ENCODE results near the gene MBTPS1.

MBTPS1 gene

DNA sequence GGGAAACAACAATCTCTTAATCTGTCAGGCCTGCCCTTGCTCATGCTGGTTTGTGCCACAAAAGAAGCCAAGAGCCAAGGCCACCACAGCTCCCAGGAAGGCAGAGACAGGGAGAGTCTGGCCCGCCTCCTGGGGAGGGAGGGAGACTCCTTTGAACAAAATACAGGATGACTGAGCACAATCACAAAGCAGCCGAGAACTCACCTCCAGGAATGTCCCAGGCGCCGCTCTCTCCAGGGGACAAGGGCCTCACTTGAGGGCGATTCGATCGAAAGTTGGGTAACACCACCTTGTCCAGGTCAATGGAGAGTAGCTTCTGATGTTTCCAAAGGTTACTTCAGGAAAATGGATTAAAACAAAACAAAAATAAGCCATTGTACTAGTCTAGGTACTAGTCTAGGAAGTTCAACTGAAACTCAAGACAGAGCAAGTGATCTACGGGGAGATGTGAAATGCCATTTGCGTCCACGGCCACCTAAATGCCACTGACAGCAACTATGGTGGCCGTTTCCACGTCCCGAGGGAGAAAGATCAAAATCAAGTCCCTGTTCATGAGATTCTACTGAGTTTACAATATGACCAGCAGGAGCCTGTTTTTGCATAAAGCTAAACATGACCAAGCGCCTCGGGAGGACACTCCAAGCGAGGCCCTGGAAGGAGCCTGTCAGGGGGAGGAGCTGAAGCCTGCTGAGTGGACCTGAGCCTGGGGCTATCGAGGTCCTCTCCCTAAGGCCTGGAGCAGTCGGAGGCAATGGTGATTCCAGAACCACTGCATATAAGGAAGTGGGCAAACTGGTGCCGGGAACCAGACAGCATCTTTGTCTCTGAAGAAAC is 60.7 kb downstream of the MBTPS1 start:
- CTCF ChIA-PET: interaction anchor here (1.4 to 3.8 kb wide), 2 partner anchors 10 to 99 kb away, joined by 3 to 16 read pairs; no protein-coding TSS in a partner anchor
- no peaks in the 10 kb centered on the region for H3K4me1 Mint-ChIP-seq

DNA sequence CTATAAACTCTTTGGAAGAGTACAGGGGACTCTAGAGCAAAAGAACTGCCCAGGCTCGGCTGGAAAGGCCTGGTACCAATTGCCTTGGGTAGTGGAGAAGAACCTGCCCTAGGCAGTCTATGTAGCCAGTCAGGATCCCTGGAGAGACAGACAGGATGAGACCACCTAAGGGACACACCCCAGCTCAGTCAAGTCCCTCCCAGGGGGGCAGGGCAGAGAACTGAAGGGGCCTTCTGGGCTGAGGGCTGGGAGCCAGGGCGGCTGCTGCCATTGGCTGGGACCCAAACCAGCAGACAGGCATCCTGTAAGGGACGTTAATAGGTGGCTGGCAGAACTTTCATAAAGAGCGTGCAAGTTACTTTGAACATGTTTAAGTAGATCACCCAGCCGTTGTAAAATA is 61.4 kb downstream of the MBTPS1 start:
- Mint-ChIP-seq H3K4me1 (no peaks in the 10 kb centered on the region), H3K4me3 (no peak overlapping the region), H3K9me3 (no peaks in the 10 kb centered on the region), H3K36me3 (peaks cover 49% of the 10 kb centered on the region), H3K27me3 (no peaks in the 10 kb centered on the region), H3K27ac (no peak overlapping the region)
- DNase-seq: peak; percentile 15
- CTCF ChIA-PET: interaction anchor here (1.4 to 3.8 kb wide), 2 partner anchors 11 to 99 kb away, joined by 3 to 16 read pairs; no protein-coding TSS in a partner anchor

More for the DNA sequence above, 60.7 kb downstream of the MBTPS1 start:
- Mint-ChIP-seq H3K36me3 (peaks cover 51% of the 10 kb centered on the region), H3K9me3 (no peaks in the 10 kb centered on the region), H3K4me3 (no peak overlapping the region), H3K27me3 (no peaks in the 10 kb centered on the region), H3K27ac (no peak overlapping the region)
- no peak for DNase-seq

DNA sequence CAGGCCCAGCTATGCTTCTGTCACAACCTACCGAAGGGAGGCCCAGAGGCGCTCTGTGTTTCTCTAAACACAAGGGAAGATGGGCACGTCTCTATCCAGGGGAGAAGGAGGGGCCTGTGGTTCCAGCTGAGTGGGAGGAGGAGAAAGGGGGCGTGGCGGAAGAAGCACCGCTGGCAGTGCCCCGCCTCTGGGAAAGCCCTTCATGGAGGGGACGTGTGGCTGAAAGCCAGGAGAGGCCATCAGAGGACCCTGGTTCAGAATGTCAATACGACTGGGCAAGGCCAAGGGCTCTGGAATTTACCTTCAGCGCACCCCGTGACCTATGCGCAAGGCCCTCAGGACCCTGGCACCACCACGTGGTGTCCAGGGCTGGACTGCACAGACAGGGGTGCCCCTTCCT is 61.8 kb downstream of the MBTPS1 start:
- Mint-ChIP-seq H3K4me3 (no peak overlapping the region), H3K9me3 (no peaks in the 10 kb centered on the region), H3K27me3 (no peaks in the 10 kb centered on the region), H3K4me1 (no peaks in the 10 kb centered on the region), H3K27ac (no peak overlapping the region), H3K36me3 (peaks cover 49% of the 10 kb centered on the region)
- CTCF ChIA-PET: interaction anchor here (3.8 kb wide), 1 partner anchor 11 kb away, joined by 16 read pairs; no protein-coding TSS in a partner anchor
- DNase-seq: peak; percentile 5

DNA sequence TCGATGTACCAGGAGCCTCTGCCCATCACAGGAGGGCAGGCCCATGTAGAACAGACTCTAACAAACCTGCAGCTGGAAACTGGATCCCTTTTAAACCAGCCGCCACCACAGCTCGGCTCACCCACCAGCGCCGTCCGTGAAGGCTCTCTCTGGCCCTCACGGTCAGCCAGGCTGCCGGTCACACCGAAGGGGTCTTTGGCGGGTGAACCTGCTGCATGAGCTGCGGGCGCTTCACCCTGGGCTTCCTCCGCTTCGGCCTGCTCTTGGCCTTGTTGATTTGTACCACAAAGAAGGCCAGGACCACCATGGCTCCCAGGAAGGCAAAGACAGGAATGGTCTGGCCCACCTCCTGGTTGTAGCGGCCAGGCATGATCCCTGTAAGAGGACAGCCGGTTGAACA is 62.5 kb downstream of the MBTPS1 start:
- no peaks in the 10 kb centered on the region for H3K9me3 Mint-ChIP-seq
- no peaks in the 10 kb centered on the region for H3K4me1 Mint-ChIP-seq
- peak; percentile 9 for DNase-seq
- H3K27ac Mint-ChIP-seq: no peak overlapping the region
- CTCF ChIA-PET: interaction anchor here (3.8 kb wide), 1 partner anchor 12 kb away, joined by 16 read pairs; no protein-coding TSS in a partner anchor
- H3K27me3 Mint-ChIP-seq: no peaks in the 10 kb centered on the region
- H3K36me3 Mint-ChIP-seq: peaks cover 49% of the 10 kb centered on the region
- H3K4me3 Mint-ChIP-seq: no peak overlapping the region

DNA sequence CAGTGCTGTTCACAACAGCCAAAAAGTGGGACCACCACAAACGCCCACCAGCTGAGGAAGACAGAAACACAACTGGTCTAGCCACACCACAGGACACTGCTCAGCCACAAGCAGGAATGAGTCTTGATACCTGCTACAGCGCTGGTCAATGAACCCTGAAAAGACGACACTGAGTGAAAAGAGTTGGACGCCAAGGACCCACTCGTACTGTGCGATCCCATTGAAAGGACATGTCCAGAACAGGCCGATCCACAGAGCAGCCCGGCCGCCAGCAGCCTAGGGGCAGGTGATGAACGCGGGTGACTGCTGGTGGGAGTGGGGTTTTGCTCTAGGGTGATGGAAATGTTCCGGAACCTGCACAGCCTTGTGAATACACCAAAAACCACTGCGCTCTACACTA is 63.5 kb downstream of the MBTPS1 start:
- H3K4me1 Mint-ChIP-seq: no peaks in the 10 kb centered on the region
- peaks cover 49% of the 10 kb centered on the region for H3K36me3 Mint-ChIP-seq
- no peak overlapping the region for H3K4me3 Mint-ChIP-seq
- CTCF ChIA-PET: interaction anchor here (0.8 kb wide), 1 partner anchor 126 kb away, joined by 3 read pairs; no protein-coding TSS in a partner anchor
- no peaks in the 10 kb centered on the region for H3K27me3 Mint-ChIP-seq
- no peaks in the 10 kb centered on the region for H3K9me3 Mint-ChIP-seq
- H3K27ac Mint-ChIP-seq: no peak overlapping the region
- peak; percentile 1 for DNase-seq

DNA sequence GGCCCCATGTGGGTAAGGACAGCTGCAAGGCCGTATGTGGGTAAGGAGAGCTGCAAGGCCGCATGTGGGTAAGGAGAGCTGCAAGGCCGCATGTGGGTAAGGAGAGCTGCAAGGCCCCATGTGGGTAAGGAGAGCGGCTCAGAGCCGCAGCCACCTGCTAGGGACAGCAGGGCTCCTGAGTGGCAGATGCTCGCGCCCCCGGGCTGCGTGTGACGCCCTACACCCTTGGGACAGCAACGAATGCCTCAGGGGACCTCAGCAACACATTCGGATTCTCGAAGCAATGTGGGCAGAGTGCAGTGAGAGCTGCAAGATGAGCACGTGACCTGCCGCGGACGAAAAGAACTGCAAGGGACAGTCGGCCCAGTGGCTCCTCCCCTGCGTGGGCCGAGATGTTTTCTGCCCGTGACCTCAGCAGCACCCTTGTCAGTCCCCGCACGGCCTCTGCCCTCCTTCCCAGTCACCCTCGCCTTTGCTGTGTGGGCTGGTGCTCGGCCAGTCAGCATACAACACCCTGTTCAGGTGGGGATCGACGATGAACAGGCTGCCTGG is 64.6 kb downstream of the MBTPS1 start:
- no peak for DNase-seq
- Mint-ChIP-seq H3K27me3 (no peaks in the 10 kb centered on the region), H3K27ac (no peak overlapping the region), H3K9me3 (no peaks in the 10 kb centered on the region), H3K36me3 (peaks cover 40% of the 10 kb centered on the region), H3K4me3 (no peak overlapping the region), H3K4me1 (no peaks in the 10 kb centered on the region)
- CTCF ChIA-PET: no interaction called here

DNA sequence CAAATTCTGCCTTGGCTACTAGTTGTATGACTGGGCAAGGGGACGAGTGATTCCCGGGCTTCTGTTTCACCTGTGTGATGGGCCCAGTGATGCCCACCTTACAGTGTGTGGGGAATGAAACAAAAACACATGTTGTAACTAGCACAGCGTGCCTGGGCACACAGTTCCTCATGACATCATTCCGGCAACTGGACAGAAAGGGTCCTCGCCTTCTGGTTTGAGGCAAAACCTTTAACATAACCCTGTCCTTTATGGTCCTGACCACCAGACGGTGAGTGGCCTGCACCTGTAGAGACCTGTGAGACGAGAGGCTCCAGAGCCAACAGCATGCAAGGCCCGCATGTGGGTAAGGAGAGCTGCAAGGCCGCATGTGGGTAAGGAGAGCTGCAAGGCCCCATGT is 66.4 kb downstream of the MBTPS1 start:
- H3K4me3 Mint-ChIP-seq: no peak overlapping the region
- H3K36me3 Mint-ChIP-seq: peaks cover 30% of the 10 kb centered on the region
- no peaks in the 10 kb centered on the region for H3K4me1 Mint-ChIP-seq
- no peaks in the 10 kb centered on the region for H3K27me3 Mint-ChIP-seq
- DNase-seq: no peak
- CTCF ChIA-PET: interaction anchor here (0.6 kb wide), 2 partner anchors 65 to 118 kb away, joined by 3 read pairs; no protein-coding TSS in a partner anchor
- no peaks in the 10 kb centered on the region for H3K9me3 Mint-ChIP-seq
- H3K27ac Mint-ChIP-seq: no peak overlapping the region

DNA sequence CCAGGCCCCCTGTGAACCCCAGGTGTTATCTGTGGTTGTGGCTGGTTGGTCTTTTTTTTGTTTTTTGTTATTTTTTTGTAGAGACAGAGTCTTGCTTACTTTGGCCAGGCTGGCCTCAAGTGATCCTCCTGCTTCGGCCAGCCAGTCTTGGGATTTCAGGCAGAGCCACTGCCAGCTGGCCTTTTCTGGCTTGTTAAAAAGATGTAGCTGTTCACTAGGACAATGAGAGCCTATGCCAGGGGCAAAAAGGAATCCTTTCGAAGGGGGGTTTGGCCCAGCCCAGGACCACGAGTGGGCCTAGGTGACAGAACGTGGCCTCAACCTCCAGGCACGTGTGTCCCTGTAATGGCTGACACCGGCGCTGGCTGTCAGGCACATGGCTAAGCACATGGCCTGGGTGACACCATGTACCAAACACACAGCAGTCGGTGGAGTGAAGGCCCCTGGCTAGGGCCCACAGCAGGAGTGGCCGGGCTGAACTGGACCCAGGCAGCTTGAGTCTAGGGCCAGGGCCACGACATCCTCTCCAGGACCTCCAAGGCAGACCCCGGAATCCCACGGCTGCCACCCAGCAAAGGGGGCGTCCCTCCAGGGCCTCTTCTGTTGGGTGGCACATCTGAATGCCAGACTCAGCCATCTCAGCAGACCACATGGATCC is 67.2 kb downstream of the MBTPS1 start:
- Mint-ChIP-seq H3K36me3 (peaks cover 26% of the 10 kb centered on the region), H3K27me3 (peaks cover 7% of the 10 kb centered on the region), H3K27ac (no peak overlapping the region), H3K4me1 (no peaks in the 10 kb centered on the region), H3K9me3 (no peaks in the 10 kb centered on the region), H3K4me3 (no peak overlapping the region)
- DNase-seq: no peak
- CTCF ChIA-PET: interaction anchor here (1.0 kb wide), 1 partner anchor 93 kb away, joined by 3 read pairs; no protein-coding TSS in a partner anchor

DNA sequence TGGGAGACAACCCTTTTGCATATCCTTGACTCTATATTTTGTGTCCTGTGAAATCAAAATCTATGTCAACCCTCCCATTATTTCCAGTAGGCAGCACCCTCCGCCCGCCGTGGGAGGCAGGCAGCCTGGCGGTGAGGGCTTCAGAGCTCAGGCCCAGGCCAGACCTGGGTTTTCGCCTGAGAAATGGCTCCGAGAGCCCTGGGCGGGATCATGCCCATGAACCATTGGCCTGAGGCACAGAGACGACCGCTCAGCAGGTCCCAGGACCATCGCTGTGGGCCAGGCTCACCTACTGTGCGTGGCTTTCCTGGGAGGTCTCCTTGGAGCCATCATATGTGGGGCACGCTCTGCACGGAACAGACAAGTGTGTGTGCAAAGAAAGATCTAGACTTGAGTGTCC is 67.9 kb downstream of the MBTPS1 start:
- CTCF ChIA-PET: interaction anchor here (1.0 kb wide), 1 partner anchor 93 kb away, joined by 3 read pairs; no protein-coding TSS in a partner anchor
- H3K4me1 Mint-ChIP-seq: no peaks in the 10 kb centered on the region
- H3K27ac Mint-ChIP-seq: no peak overlapping the region
- H3K27me3 Mint-ChIP-seq: peaks cover 13% of the 10 kb centered on the region
- peaks cover 21% of the 10 kb centered on the region for H3K36me3 Mint-ChIP-seq
- H3K9me3 Mint-ChIP-seq: no peaks in the 10 kb centered on the region
- H3K4me3 Mint-ChIP-seq: no peak overlapping the region
- DNase-seq: no peak

DNA sequence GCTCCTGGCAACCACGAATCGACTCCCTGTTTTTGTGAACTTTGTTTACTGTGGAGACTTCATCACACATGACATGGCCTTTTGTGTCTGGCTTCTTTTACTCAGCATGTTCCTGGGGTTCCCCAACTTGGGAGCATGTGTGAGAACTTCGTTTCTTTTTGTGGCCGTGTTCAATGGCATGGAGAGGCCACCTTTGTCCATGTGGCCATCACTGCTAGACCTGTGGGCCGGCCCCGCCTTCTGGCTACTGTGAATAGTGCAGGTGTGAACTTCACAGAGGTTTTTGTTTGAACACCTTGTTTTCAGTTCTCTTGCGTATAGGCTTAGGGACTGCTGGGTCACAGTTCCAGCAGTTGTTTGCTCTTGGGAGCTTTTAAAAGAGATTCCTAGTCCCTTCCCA is 68.5 kb downstream of the MBTPS1 start:
- DNase-seq: no peak
- H3K4me3 Mint-ChIP-seq: no peak overlapping the region
- no peaks in the 10 kb centered on the region for H3K4me1 Mint-ChIP-seq
- H3K36me3 Mint-ChIP-seq: peaks cover 15% of the 10 kb centered on the region
- CTCF ChIA-PET: interaction anchor here (1.0 kb wide), 1 partner anchor 92 kb away, joined by 3 read pairs; no protein-coding TSS in a partner anchor
- peaks cover 19% of the 10 kb centered on the region for H3K27me3 Mint-ChIP-seq
- no peak overlapping the region for H3K27ac Mint-ChIP-seq
- no peaks in the 10 kb centered on the region for H3K9me3 Mint-ChIP-seq

DNA sequence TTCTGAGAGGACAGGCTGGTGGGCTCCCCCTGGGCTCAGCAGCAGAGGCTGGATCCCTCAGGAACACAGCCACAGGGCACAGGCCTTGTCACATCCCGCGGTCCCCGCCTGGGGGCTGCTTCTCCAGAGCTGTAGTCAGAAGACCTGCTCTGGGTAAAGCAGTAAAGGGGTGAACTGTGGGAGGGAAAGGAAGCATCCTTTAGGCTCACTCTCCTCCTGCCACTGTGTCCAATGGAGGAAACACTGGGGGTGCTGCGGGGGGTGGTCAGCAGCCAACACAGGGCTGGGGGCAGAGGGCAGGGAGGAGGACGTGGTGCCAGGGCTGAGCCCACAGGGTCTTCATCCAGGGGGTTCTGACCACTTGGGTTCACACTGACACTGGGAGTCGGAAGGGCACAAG is 69.1 kb downstream of the MBTPS1 start:
- no peaks in the 10 kb centered on the region for H3K4me1 Mint-ChIP-seq

DNA sequence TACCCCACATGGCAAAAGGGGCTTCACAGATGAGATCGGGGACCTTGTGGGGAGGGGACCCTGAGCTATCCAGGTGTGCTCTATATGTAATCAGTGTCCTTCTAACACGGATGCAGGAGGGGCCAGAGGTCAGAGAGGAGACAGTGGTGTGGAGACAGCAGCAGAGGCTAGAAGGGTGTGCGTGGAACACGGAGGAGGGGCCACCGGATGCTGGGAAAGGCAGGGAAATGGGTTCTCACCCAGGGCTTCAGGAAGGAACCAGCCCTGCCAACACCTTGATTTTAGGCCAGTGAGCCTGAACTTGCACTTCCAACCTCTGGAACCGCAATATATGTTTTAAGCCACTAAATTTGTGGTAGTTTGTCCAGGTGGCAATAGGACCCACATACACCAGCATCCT is 69.5 kb downstream of the MBTPS1 start:
- CTCF ChIA-PET: no interaction called here
- Mint-ChIP-seq H3K27me3 (peaks cover 30% of the 10 kb centered on the region), H3K27ac (no peak overlapping the region), H3K9me3 (no peaks in the 10 kb centered on the region), H3K4me3 (no peak overlapping the region), H3K36me3 (peaks cover 5% of the 10 kb centered on the region), H3K4me1 (no peaks in the 10 kb centered on the region)
- DNase-seq: no peak

More for the DNA sequence above, 69.1 kb downstream of the MBTPS1 start:
- no peak overlapping the region for H3K4me3 Mint-ChIP-seq
- H3K27me3 Mint-ChIP-seq: peaks cover 26% of the 10 kb centered on the region
- CTCF ChIA-PET: no interaction called here
- peaks cover 9% of the 10 kb centered on the region for H3K36me3 Mint-ChIP-seq
- no peak for DNase-seq
- no peak overlapping the region for H3K27ac Mint-ChIP-seq
- no peaks in the 10 kb centered on the region for H3K9me3 Mint-ChIP-seq

DNA sequence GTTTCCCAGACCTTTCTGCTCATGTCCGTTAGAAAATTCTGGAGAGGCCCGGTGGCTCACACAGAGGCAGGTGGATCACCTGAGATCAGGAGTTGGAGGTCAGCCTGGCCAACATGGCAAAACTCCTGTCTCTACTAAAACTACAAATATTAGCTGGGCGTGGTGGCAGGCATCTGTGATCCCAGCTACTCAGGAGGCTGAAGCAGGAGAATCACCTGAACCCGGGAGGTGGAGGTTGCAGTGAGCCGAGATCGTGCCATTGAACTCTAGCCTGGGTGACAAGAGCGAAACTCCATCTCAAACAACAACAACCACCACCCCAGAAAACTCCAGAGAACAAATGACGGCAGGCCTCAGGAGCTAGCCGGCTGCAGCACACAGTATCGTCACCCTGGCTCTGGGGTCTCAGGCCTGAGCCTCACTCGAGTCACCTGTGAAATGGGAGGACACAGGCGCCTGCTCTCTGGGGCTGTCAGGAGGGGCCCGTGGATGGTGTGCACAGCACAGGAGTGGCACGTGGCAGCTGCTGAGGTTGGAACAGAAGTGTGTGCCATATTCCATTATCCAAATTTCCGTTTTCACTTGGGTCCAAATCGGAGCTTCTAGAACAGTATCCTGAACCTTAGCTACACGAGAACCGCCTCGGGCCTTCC is 70.8 kb downstream of the MBTPS1 start:
- Mint-ChIP-seq H3K36me3 (peaks cover 2% of the 10 kb centered on the region), H3K27ac (no peak overlapping the region), H3K4me1 (no peaks in the 10 kb centered on the region), H3K9me3 (no peaks in the 10 kb centered on the region), H3K27me3 (peaks cover 40% of the 10 kb centered on the region), H3K4me3 (no peak overlapping the region)
- DNase-seq: no peak
- CTCF ChIA-PET: interaction anchor here (0.6 kb wide), 1 partner anchor 104 kb away, joined by 6 read pairs; no protein-coding TSS in a partner anchor

All from activated naive CD4-positive, alpha-beta T cell treated with anti-CD3 and anti-CD28 coated beads, Interleukin-2, amount 10 ng/mL, durations not matched to agents 7 days and 5 days (primary cell).